ENCODE data around the gene CCDC38.

- TF ChIP-seq CTCF (IDR thresholded peaks at IDR 0.05) (no peak), POLR2A (IDR thresholded peaks at IDR 0.05) (no peak)
Measured at GRCh38 chr12:95984682-95985081, 42.3 kb upstream of the CCDC38 start.

Data from heart left ventricle (tissue), 13 donors.